Large intestine (tissue), 3 donors: ENCODE measurements around the gene TSKS. TPM values are rescaled to one million over a fixed set of nuclear protein-coding genes. Genes with fewer than 3 reads are reported as not detected.

ENCODE experiments used
- DNase-seq, 2 donors: peaks; one replicate each; pipeline versions ENCODE4 v3.0.0 to v3.0.0-alpha.2; 2013
- H3K27ac ChIP-seq: one replicate; pipeline ENCODE4 v1.5.1; 2013; ENCODE audit warnings: low read length
- H3K27me3 ChIP-seq: 2 replicates; pipeline ENCODE4 v1.6.1; 2013; ENCODE audit warnings: low read length; ENCODE audit not compliant: control insufficient read depth, insufficient read depth
- H3K36me3 ChIP-seq: 2 replicates; pipeline ENCODE4 v1.6.1; 2013; ENCODE audit warnings: low read length; ENCODE audit not compliant: control insufficient read depth, insufficient read depth
- H3K4me1 ChIP-seq: one replicate; pipeline ENCODE4 v1.6.1; 2013; ENCODE audit warnings: low read length; ENCODE audit not compliant: control insufficient read depth, insufficient read depth
- H3K4me3 ChIP-seq: one replicate; pipeline ENCODE4 v1.5.1; 2013; ENCODE audit warnings: low read length
- H3K9me3 ChIP-seq: one replicate; pipeline ENCODE4 v1.6.1; 2013; ENCODE audit warnings: mild to moderate bottlenecking, low read depth, low read length, moderate library complexity; ENCODE audit not compliant: control insufficient read depth
- WGBS: methylation state at CpG from one replicate; pipeline ENCODE4 v1.1.5; 2013; ENCODE audit warnings: low lambda C conversion rate; ENCODE audit not compliant: insufficient coverage; 5-methylcytosine and 5-hydroxymethylcytosine counted together
- polyA plus RNA-seq: library from polyadenylated mRNA; unstranded; fragments of 120-200 nt; gene quantifications from one replicate; pipeline ENCODE4 v1.2.1, GENCODE V29; 2013

Gene TSKS
- polyA plus RNA-seq, 1 donor, result 0.15 TPM

DNA sequence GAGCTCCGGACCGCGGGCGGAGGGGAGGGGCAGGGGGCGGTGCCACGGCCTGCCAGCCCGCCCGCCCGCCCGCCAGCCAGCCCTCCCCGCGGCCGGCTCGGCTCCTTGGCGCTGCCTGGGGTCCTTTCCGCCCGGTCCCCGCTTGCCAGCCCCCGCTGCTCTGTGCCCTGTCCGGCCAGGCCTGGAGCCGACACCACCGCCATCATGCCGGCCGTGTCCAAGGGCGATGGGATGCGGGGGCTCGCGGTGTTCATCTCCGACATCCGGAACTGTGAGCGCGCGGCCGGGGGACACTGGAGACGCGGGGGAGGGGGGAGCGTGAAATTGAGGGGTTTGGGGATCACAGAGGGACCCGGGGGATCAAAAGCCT is 3.8 kb upstream of the TSKS start, which contains the start of gene AP2A1:
TSS of gene AP2A1 (plus strand) at position 72 of the 370 bp plus-strand sequence. CDS start at position 205, 133 bp downstream.
- Histone ChIP-seq H3K36me3 (peaks cover 2% of the 10 kb centered on the region), H3K27me3 (no peaks in the 10 kb centered on the region), H3K4me1 (peaks cover 24% of the 10 kb centered on the region), H3K27ac (peak within 1 kb of the TSS; percentile 82), H3K9me3 (no peaks in the 10 kb centered on the region), H3K4me3 (peak within 1 kb of the TSS; percentile 88)
- peak in 1 of 2 donors; percentile 29 for DNase-seq
- WGBS, result no CpG with 5 or more reads among the region's 38 CpGs

- no CpG with 5 or more reads among the region's 53 CpGs for WGBS
These were observed 3.2 kb upstream of the TSKS start for GRCh38 chr19:49766007-49766929.

GRCh38 chr19:49764341-49764740 is 1.2 kb upstream of the TSKS start:
- Histone ChIP-seq H3K4me1 (peaks cover 17% of the 10 kb centered on the region), H3K27me3 (no peaks in the 10 kb centered on the region), H3K9me3 (no peaks in the 10 kb centered on the region), H3K36me3 (peaks cover 2% of the 10 kb centered on the region), H3K27ac (no peak overlapping the region), H3K4me3 (no peak overlapping the region)
- no CpG with 5 or more reads among the region's 8 CpGs for WGBS
- DNase-seq, result no peak

More at GRCh38 chr19:49766007-49766929, 3.2 kb upstream of the TSKS start:
- DNase-seq, result peak; percentile 100
- Histone ChIP-seq H3K27ac (peak overlapping the region; percentile 82), H3K4me3 (peak overlapping the region; percentile 30), H3K4me1 (peaks cover 18% of the 10 kb centered on the region), H3K27me3 (no peaks in the 10 kb centered on the region), H3K9me3 (no peaks in the 10 kb centered on the region), H3K36me3 (peaks cover 2% of the 10 kb centered on the region)

DNA sequence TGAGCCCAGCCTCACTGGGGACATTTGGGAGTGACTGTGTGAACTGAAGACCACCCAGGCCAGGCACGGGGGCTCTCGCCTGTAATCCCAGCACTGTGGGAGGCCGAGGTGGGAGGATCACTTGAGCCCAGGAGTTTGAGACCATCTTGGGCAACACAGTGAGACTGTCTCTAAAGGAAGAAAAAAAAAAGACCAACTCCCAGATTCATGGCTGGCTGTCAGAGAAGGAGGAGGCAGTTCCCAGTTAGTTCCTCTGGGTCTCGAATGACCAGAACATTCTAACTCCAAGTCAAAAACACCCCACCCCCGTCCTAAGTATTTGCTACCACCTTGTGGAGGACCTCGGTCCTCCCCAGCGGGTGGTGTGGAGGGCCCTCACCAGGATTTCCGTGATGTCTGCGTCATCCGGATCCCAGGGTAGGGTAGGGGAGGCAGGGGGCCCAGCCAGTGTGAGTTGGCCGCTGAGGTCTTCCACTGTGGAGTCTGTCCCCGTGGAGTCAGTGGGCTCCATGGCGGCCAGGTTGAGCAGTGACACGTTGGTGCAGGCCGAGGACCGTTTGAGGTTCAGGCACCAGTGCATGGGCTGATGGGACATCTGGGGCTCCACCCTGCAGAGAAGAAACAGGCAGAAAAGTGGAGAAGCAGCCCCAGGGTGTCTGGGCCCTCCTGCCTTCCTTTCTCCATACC is 1.3 kb downstream of the TSKS start:
- no peak overlapping the region for H3K4me3 ChIP-seq
- no peaks in the 10 kb centered on the region for H3K36me3 ChIP-seq
- no peak overlapping the region for H3K27ac ChIP-seq
- H3K27me3 ChIP-seq, result peaks cover 5% of the 10 kb centered on the region
- peaks cover 5% of the 10 kb centered on the region for H3K4me1 ChIP-seq
- WGBS, result no CpG with 5 or more reads among the region's 16 CpGs
- no peak for DNase-seq
- H3K9me3 ChIP-seq, result no peaks in the 10 kb centered on the region

GRCh38 chr19:49761249-49761624 is 1.9 kb downstream of the TSKS start:
- Histone ChIP-seq H3K36me3 (no peaks in the 10 kb centered on the region), H3K4me3 (no peak overlapping the region), H3K27me3 (peaks cover 5% of the 10 kb centered on the region), H3K9me3 (peaks cover under 1% of the 10 kb centered on the region), H3K4me1 (peaks cover 5% of the 10 kb centered on the region), H3K27ac (no peak overlapping the region)
- DNase-seq, result no peak
- no CpG with 5 or more reads among the region's 1 CpG for WGBS

DNA sequence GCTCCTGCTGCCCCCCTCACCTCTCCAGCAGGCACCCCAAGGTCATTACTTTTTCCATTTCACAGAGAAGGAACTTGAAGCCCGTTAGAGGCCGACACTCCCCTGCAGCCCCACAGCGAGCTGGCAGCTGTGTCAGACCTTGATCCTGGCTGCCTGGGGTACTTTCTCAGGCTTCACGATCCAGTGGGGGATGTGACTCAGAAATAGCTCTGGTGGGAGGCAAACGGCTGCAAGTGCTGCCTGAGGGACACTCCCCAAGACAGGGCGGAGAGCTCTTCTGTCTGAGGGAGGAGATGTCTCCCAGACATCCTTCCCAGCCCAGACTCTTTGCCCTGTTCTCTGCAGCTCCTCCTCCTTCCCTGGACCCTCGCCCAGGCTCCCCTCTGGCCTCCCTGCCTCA is 4.8 kb downstream of the TSKS start:
- peaks cover 5% of the 10 kb centered on the region for H3K27me3 ChIP-seq
- H3K9me3 ChIP-seq, result peaks cover 9% of the 10 kb centered on the region
- no peaks in the 10 kb centered on the region for H3K4me1 ChIP-seq
- WGBS, result no CpG with 5 or more reads among the region's 7 CpGs
- H3K4me3 ChIP-seq, result no peak overlapping the region
- no peak for DNase-seq
- H3K36me3 ChIP-seq, result no peaks in the 10 kb centered on the region
- H3K27ac ChIP-seq, result no peak overlapping the region

GRCh38 chr19:49755956-49756355 is 7.2 kb downstream of the TSKS start:
- Histone ChIP-seq H3K4me3 (no peak overlapping the region), H3K27me3 (peaks cover 5% of the 10 kb centered on the region), H3K27ac (no peak overlapping the region), H3K9me3 (peaks cover 9% of the 10 kb centered on the region), H3K36me3 (no peaks in the 10 kb centered on the region), H3K4me1 (no peaks in the 10 kb centered on the region)
- WGBS, result no CpG with 5 or more reads among the region's 3 CpGs
- no peak for DNase-seq

DNA sequence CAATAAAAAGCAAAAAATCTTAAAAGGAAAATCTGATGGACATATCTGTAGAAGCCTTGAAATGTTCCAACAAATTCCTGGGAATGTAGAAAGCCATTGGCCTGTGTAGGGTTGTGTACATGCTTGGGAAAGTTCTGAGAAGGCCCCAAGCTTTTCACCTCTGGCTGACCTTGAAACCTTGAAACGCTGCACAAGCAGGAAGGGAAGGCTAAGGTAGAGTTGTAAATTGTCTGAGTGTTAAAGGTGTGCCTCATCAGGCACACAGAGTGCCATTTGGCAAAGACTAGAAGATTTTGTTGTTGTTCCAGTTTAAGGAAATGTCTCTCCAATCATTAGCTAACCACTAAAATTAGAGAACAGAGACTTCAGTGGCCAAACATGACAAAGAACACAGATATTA is 10.4 kb downstream of the TSKS start:
- 83% methylated on average over 1 of the region's 1 CpG for WGBS
- no peak for DNase-seq
- H3K27ac ChIP-seq, result no peak overlapping the region
- H3K27me3 ChIP-seq, result no peaks in the 10 kb centered on the region
- no peaks in the 10 kb centered on the region for H3K4me1 ChIP-seq
- H3K9me3 ChIP-seq, result peaks cover 9% of the 10 kb centered on the region
- H3K36me3 ChIP-seq, result no peaks in the 10 kb centered on the region
- no peak overlapping the region for H3K4me3 ChIP-seq

DNA sequence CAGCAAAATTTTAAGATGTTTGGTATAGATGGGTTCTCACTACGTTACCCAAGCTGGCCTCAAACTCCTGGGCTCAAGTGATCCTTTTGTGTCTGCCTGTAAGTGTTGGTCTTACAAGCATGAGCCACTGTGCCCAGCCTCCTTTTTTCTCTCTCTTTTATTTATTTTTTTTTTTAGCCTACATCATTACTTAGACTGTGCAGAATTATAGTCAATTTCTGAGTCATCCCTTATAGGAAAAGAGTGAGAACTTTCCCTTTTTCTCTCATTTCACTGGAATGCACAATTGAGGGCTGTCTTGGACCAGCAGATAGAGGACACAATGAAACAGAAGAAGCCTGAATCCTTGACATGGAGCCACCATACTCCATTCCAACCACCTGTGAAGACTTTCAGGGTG is 13.3 kb downstream of the TSKS start:
- H3K9me3 ChIP-seq, result peaks cover 12% of the 10 kb centered on the region
- no peak overlapping the region for H3K4me3 ChIP-seq
- 83% methylated on average over 1 of the region's 1 CpG for WGBS
- H3K36me3 ChIP-seq, result no peaks in the 10 kb centered on the region
- no peaks in the 10 kb centered on the region for H3K4me1 ChIP-seq
- H3K27ac ChIP-seq, result no peak overlapping the region
- DNase-seq, result no peak
- no peaks in the 10 kb centered on the region for H3K27me3 ChIP-seq

DNA sequence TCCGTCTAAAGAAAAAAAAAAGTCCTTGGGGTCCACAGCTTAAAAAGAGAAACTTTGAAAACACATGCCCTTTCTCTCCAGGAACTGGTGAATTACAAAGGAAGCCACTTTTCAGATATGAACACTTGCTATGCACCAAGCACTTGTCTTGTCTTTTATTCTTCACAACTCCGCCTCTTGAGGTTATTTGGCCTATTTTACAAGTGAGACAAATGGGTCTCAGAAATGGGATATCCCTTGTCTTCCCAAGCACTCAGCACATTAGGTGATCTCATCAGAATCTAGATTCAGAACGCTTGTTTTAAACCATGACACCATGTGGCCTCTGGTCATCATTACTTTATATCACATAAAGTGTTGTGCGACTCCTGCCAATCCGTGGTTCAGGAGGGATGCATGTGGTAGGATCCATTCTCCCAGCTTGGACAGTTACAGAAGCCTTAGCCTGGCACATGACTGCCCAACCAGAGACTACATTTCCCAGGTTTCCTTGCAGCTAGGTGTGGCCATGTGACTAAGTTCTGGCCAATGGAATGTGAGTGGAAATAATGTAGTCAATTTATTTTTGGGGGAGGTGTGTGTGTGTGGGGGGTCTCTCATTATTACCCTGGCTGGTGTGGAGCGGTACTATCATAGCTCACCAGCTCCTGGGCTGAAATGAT is 13.9 kb downstream of the TSKS start:
- H3K4me1 ChIP-seq, result no peaks in the 10 kb centered on the region
- peaks cover 12% of the 10 kb centered on the region for H3K9me3 ChIP-seq
- no peaks in the 10 kb centered on the region for H3K27me3 ChIP-seq
- no peak overlapping the region for H3K27ac ChIP-seq
- no peaks in the 10 kb centered on the region for H3K36me3 ChIP-seq
- no peak for DNase-seq
- no peak overlapping the region for H3K4me3 ChIP-seq
- WGBS, result no CpG with 5 or more reads among the region's 6 CpGs
